Stimulated activated CD8-positive, alpha-beta memory T cell treated with anti-CD3 and anti-CD28 coated beads, Interleukin-4, amount 100 ng/mL, for 4 hours (primary cell): ENCODE measurements around the gene FAM9A.

ENCODE experiments used
- DNase-seq, 2 donors: peaks; one replicate each; pipeline ENCODE4 v3.0.0-alpha.2; 2020; ENCODE audit warnings: low read depth in 2 of 2, low spot score in 1 of 2

FAM9A gene

GRCh38 chrX:8801041-8801599, at the start of gene FAM9A:
FAM9A (minus strand) TSS chrX:8801383; CDS start chrX:8800171, 1,212 bp downstream.
- DNase-seq: no peak

GRCh38 chrX:8850478-8850877, 49.3 kb upstream of the FAM9A start:
- no peak for DNase-seq

- DNase-seq: no peak
These were observed 48.8 kb upstream of the FAM9A start for GRCh38 chrX:8849945-8850344.

- DNase-seq: no peak
These were observed 48.3 kb upstream of the FAM9A start for GRCh38 chrX:8849458-8849857.

- DNase-seq: no peak
These were observed 47.7 kb upstream of the FAM9A start for GRCh38 chrX:8848911-8849310.

GRCh38 chrX:8848441-8848840, 47.3 kb upstream of the FAM9A start:
- DNase-seq: no peak

- no peak for DNase-seq
These were observed 46.2 kb upstream of the FAM9A start for GRCh38 chrX:8847360-8847759.

- no peak for DNase-seq
These were observed 45.1 kb upstream of the FAM9A start for GRCh38 chrX:8846266-8846665.

GRCh38 chrX:8845469-8845868, 44.3 kb upstream of the FAM9A start:
- DNase-seq: no peak

GRCh38 chrX:8845060-8845459, 43.9 kb upstream of the FAM9A start:
- no peak for DNase-seq

- no peak for DNase-seq
These were observed 43.0 kb upstream of the FAM9A start for GRCh38 chrX:8844157-8844556.

- no peak for DNase-seq
These were observed 40.7 kb upstream of the FAM9A start for GRCh38 chrX:8841911-8842310.

- no peak for DNase-seq
These were observed 33.2 kb upstream of the FAM9A start for GRCh38 chrX:8834392-8834791.

GRCh38 chrX:8832582-8833378, 31.6 kb upstream of the FAM9A start:
- no peak for DNase-seq

- no peak for DNase-seq
These were observed 22.5 kb upstream of the FAM9A start for GRCh38 chrX:8823698-8824097.

GRCh38 chrX:8822002-8822401, 20.8 kb upstream of the FAM9A start:
- DNase-seq: no peak

GRCh38 chrX:8820910-8821527, 19.8 kb upstream of the FAM9A start:
- DNase-seq: no peak

GRCh38 chrX:8815460-8816065, 14.4 kb upstream of the FAM9A start:
- no peak for DNase-seq

GRCh38 chrX:8813036-8813435, 11.9 kb upstream of the FAM9A start:
- no peak for DNase-seq

GRCh38 chrX:8811611-8812010, 10.4 kb upstream of the FAM9A start:
- no peak for DNase-seq

GRCh38 chrX:8808661-8809060, 7.5 kb upstream of the FAM9A start:
- DNase-seq: no peak

- no peak for DNase-seq
These were observed 4.8 kb upstream of the FAM9A start for GRCh38 chrX:8805974-8806373.
